HL-60 (cell line): ENCODE data around the gene MRPL2.

Experiments
- DNase-seq, 2 experiments: peaks; one replicate each; pipeline ENCODE4 v3.0.0-alpha.2; 2010 to 2020; ENCODE audit warnings: low read depth in 1 of 2, low spot score in 1 of 2
- H3K27ac ChIP-seq: fragments of 250-450 bp; sonication (Bioruptor Pico); replicated peaks from 2 replicates; pipeline ENCODE4 v1.5.1; 2020; ENCODE audit warnings: mild to moderate bottlenecking, moderate library complexity
- H3K27me3 ChIP-seq: fragments of 250-450 bp; sonication (Bioruptor Pico); 2 replicates; pipeline ENCODE4 v1.5.1; 2021; ENCODE audit warnings: mild to moderate bottlenecking, moderate library complexity; ENCODE audit not compliant: insufficient read depth, poor library complexity, severe bottlenecking
- H3K4me3 ChIP-seq: replicated peaks from 2 replicates; pipeline ENCODE4 v1.5.1; 2011; ENCODE audit warnings: mild to moderate bottlenecking, control low read depth, low read length; ENCODE audit not compliant: insufficient read depth
- GABPA ChIP-seq: IDR thresholded peaks from 2 replicates; pipeline ENCODE4 v1.6.1; 2012; ENCODE audit warnings: low read depth
- POLR2AphosphoS5 ChIP-seq: IDR thresholded peaks from 2 replicates; pipeline ENCODE4 v1.6.1; 2012; ENCODE audit warnings: low read depth
- SPI1 ChIP-seq: IDR thresholded peaks from 2 replicates; pipeline ENCODE4 v1.6.1; 2012; ENCODE audit warnings: low read depth, mild to moderate bottlenecking, borderline replicate concordance
- TF ChIP-seq, protein P1 (sequence below): IDR thresholded peaks from 2 replicates; pipeline ENCODE4 v1.6.1; 2012; ENCODE audit warnings: low read depth; ENCODE audit not compliant: insufficient replicate concordance
- TF ChIP-seq, protein P2 (sequence below): IDR thresholded peaks from one replicate; pipeline ENCODE4 v1.5.1; 2011; ENCODE audit warnings: low read length, control low read depth, inconsistent platforms; ENCODE audit not compliant: insufficient read depth

The MRPL2 gene

DNA sequence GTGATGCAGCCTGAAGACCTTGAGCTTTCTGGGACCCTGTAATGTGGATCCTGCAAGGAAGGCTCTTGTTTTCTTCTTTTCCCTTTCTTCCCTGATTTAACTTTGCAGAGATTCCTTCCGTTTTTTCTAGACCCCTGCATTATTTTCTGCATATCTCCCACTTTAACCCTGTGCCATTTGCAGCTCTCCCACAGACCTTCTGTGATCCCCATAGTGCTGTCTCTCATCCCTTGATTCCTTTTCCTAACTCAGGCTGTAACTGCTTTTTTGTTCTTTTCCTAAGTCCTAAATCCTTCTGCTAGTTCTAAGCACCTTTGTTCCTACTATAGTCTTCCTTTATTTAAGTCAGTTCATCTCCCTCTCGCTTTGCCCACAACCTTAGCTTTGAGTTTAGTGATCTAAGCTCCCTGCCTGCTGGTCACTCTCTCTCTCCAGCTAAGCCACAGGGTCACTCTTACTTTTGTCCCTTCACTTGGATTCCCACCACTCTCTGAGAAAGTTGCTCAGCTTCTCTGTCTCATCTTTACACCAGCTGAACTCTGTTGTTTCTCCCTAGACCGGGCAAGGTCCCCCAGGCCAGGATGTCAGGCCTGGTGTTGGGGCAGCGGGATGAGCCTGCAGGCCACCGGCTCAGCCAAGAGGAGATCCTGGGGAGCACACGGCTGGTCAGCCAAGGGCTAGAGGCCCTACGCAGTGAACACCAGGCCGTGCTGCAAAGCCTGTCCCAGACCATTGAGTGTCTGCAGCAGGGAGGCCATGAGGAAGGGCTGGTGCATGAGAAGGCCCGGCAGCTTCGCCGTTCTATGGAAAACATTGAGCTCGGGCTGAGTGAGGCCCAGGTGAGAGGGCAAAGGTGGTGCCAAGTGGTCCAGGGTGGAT, 1.8 kb upstream of the MRPL2 start:
- DNase-seq: no peak
- H3K27ac ChIP-seq: no peak overlapping the region
- no peak overlapping the region for H3K4me3 ChIP-seq
- no peaks in the 10 kb centered on the region for H3K27me3 ChIP-seq
- TF ChIP-seq, protein P1, sequence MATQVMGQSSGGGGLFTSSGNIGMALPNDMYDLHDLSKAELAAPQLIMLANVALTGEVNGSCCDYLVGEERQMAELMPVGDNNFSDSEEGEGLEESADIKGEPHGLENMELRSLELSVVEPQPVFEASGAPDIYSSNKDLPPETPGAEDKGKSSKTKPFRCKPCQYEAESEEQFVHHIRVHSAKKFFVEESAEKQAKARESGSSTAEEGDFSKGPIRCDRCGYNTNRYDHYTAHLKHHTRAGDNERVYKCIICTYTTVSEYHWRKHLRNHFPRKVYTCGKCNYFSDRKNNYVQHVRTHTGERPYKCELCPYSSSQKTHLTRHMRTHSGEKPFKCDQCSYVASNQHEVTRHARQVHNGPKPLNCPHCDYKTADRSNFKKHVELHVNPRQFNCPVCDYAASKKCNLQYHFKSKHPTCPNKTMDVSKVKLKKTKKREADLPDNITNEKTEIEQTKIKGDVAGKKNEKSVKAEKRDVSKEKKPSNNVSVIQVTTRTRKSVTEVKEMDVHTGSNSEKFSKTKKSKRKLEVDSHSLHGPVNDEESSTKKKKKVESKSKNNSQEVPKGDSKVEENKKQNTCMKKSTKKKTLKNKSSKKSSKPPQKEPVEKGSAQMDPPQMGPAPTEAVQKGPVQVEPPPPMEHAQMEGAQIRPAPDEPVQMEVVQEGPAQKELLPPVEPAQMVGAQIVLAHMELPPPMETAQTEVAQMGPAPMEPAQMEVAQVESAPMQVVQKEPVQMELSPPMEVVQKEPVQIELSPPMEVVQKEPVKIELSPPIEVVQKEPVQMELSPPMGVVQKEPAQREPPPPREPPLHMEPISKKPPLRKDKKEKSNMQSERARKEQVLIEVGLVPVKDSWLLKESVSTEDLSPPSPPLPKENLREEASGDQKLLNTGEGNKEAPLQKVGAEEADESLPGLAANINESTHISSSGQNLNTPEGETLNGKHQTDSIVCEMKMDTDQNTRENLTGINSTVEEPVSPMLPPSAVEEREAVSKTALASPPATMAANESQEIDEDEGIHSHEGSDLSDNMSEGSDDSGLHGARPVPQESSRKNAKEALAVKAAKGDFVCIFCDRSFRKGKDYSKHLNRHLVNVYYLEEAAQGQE: no peak
- TF ChIP-seq SPI1 (no peak), GABPA (no peak), POLR2AphosphoS5 (no peak)
- TF ChIP-seq, protein P2, sequence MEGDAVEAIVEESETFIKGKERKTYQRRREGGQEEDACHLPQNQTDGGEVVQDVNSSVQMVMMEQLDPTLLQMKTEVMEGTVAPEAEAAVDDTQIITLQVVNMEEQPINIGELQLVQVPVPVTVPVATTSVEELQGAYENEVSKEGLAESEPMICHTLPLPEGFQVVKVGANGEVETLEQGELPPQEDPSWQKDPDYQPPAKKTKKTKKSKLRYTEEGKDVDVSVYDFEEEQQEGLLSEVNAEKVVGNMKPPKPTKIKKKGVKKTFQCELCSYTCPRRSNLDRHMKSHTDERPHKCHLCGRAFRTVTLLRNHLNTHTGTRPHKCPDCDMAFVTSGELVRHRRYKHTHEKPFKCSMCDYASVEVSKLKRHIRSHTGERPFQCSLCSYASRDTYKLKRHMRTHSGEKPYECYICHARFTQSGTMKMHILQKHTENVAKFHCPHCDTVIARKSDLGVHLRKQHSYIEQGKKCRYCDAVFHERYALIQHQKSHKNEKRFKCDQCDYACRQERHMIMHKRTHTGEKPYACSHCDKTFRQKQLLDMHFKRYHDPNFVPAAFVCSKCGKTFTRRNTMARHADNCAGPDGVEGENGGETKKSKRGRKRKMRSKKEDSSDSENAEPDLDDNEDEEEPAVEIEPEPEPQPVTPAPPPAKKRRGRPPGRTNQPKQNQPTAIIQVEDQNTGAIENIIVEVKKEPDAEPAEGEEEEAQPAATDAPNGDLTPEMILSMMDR: no peak

DNA sequence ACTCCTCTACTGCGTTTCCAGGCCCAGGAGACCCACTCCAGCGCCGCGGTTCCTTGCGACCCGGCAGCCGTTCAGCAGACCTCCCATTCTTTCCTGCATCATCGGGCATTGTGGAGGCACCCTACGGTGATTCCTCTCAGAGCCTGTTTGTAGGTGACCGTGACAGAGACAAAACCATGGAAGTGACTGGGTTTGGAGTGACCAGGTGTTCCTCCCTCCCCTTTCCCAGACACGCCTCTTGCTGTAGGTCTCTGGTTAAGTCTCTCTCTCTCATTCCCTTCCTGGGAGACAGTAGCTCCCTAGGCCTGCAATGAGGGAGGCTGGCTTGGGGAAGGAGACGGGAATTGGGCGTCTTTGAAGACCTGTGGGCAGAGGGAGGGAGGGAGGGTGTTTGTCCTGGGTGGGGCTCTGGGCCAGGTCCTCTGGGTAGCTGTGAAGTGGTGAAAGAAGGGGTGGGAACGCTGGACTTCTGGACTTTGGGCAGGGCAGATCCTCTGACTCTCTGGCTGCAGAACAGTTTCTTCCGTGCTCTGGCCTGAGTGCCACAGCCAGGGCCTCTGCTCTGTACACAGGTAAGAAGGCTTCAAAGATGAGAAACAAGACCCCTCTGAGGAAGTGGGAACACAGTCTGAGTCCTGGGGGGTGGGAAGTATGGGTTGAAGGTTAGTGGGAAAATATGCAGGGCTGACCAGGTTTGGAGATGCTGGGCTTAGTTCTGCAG, 960 bp upstream of the MRPL2 start:
- DNase-seq: peak; percentile 3 to 33
- Histone ChIP-seq H3K4me3 (peak overlapping the region; percentile 62), H3K27me3 (no peaks in the 10 kb centered on the region), H3K27ac (peak overlapping the region; percentile 86)
- no peak for TF ChIP-seq GABPA
- TF ChIP-seq, protein P1: no peak

DNA sequence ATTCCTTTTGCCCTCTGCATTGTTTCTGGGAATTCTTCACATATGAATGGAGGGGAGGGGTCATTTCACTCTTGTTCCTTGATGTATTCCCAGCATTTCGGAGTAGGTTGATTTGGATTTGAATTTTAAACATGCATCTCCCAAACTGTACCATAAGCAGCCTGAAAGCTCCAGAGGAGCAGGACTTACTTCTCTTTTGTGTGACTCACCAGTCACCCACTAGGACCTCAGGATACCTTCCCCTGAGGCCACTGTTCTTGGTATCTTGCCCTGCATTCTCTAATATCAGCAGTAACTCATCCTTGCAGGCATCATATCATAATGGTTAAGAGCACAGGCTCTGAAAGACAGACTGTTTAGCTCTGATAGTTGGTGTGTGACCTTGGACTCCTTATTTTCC, 703 bp downstream of the MRPL2 start:
- no peaks in the 10 kb centered on the region for H3K27me3 ChIP-seq
- TF ChIP-seq, protein P2: no peak
- no peak for TF ChIP-seq POLR2AphosphoS5
- TF ChIP-seq GABPA: no peak
- TF ChIP-seq, protein P1: no peak
- no peak for TF ChIP-seq SPI1
- H3K4me3 ChIP-seq: peak overlapping the region; percentile 99
- H3K27ac ChIP-seq: peak overlapping the region; percentile 86
- peak in 1 of 2 experiments; percentile 16 for DNase-seq
